Activated naive CD8-positive, alpha-beta T cell treated with anti-CD3 and anti-CD28 coated beads, Interleukin-2, amount 10 ng/mL, durations not matched to agents 7 days and 5 days (primary cell): ENCODE data around the gene TTF2. TPM values are rescaled to one million over a fixed set of nuclear protein-coding genes. Genes with fewer than 3 reads are reported as not detected.
A peak's percentile ranks its signal among the peaks of the same experiment; 100 is the strongest.
"Not testable (repeated sequence)": the region's sequence is repeated elsewhere in the genome, so short reads cannot be mapped to it uniquely, and the experiment has no call there.

Experiments used
- ATAC-seq: fragments of 150-1000 bp; cut with Tn5 transposase; one replicate; pipeline ENCODE4 v1.10.0; 2021; ENCODE audit warnings: low read depth, moderate library complexity
- POLR2A ChIA-PET: fragments of 350-600 bp; sonication (Branson Sonifier 250); formaldehyde crosslinking; loops from one replicate; lab custom pipeline; 2021; ENCODE audit warnings: antibody characterized with exemption; lab: Charles Lee
- DNase-seq: peaks from one replicate; pipeline ENCODE4 v3.0.0; 2021
- H3K27ac Mint-ChIP-seq: one replicate; pipeline ENCODE4 v1.8.0; 2022; ENCODE audit warnings: mild to moderate bottlenecking, mixed read lengths
- H3K27me3 Mint-ChIP-seq: one replicate; pipeline ENCODE4 v1.8.0; 2022; ENCODE audit warnings: mild to moderate bottlenecking, moderate library complexity, mixed read lengths
- H3K36me3 Mint-ChIP-seq: one replicate; pipeline ENCODE4 v1.8.0; 2021; ENCODE audit warnings: mild to moderate bottlenecking, mixed read lengths
- H3K4me1 Mint-ChIP-seq: one replicate; pipeline ENCODE4 v1.8.0; 2021; ENCODE audit warnings: mixed read lengths
- H3K4me3 Mint-ChIP-seq: one replicate; pipeline ENCODE4 v1.8.0; 2022; ENCODE audit warnings: mild to moderate bottlenecking, moderate library complexity, mixed read lengths
- H3K9me3 Mint-ChIP-seq: one replicate; pipeline ENCODE4 v1.8.0; 2021; ENCODE audit warnings: mixed read lengths
- microRNA-seq: library from miRNA; unstranded; fragments of <30 nt; microRNA quantifications from one replicate; pipeline ENCODE4 v1.2.0, GENCODE V29; 2022
- total RNA-seq, 2 experiments: library from RNA; stranded (reverse); gene quantifications; one replicate each; pipeline ENCODE4 v1.2.3, GENCODE V29; 2021

TTF2 gene
- total RNA-seq, 2 experiments from 2014 or later: 79.4 to 82.9 TPM

GRCh38 chr1:117138561-117138960 is 78.4 kb downstream of the TTF2 start:
- no peak overlapping the region for H3K27ac Mint-ChIP-seq
- H3K27me3 Mint-ChIP-seq: peaks cover 11% of the 10 kb centered on the region
- POLR2A ChIA-PET: no interaction called here
- no peaks in the 10 kb centered on the region for H3K36me3 Mint-ChIP-seq
- H3K4me1 Mint-ChIP-seq: no peaks in the 10 kb centered on the region
- H3K4me3 Mint-ChIP-seq: no peak overlapping the region
- DNase-seq (no peak), ATAC-seq (no peak)
- no peaks in the 10 kb centered on the region for H3K9me3 Mint-ChIP-seq

- peaks cover 8% of the 10 kb centered on the region for H3K27me3 Mint-ChIP-seq
- POLR2A ChIA-PET: no interaction called here
- ATAC-seq (no peak), DNase-seq (no peak)
- H3K36me3 Mint-ChIP-seq: no peaks in the 10 kb centered on the region
- H3K4me3 Mint-ChIP-seq: no peak overlapping the region
- no peaks in the 10 kb centered on the region for H3K9me3 Mint-ChIP-seq
- peaks cover 5% of the 10 kb centered on the region for H3K4me1 Mint-ChIP-seq
- no peak overlapping the region for H3K27ac Mint-ChIP-seq
These were observed 82.1 kb downstream of the TTF2 start for GRCh38 chr1:117142200-117142599.

GRCh38 chr1:117143172-117143571 is 83.0 kb downstream of the TTF2 start:
- H3K27ac Mint-ChIP-seq: no peak overlapping the region
- DNase-seq: no peak
- no peaks in the 10 kb centered on the region for H3K36me3 Mint-ChIP-seq
- H3K9me3 Mint-ChIP-seq: no peaks in the 10 kb centered on the region
- peaks cover 5% of the 10 kb centered on the region for H3K4me1 Mint-ChIP-seq
- POLR2A ChIA-PET: no interaction called here
- no peak overlapping the region for H3K4me3 Mint-ChIP-seq
- peaks cover 8% of the 10 kb centered on the region for H3K27me3 Mint-ChIP-seq
- no peak for ATAC-seq

- Mint-ChIP-seq H3K4me1 (peaks cover 5% of the 10 kb centered on the region), H3K27me3 (peaks cover 8% of the 10 kb centered on the region), H3K4me3 (no peak overlapping the region), H3K27ac (no peak overlapping the region), H3K9me3 (no peaks in the 10 kb centered on the region), H3K36me3 (no peaks in the 10 kb centered on the region)
- DNase-seq (no peak), ATAC-seq (no peak)
- POLR2A ChIA-PET: no interaction called here
These were observed 83.7 kb downstream of the TTF2 start for GRCh38 chr1:117143871-117144270.

DNA sequence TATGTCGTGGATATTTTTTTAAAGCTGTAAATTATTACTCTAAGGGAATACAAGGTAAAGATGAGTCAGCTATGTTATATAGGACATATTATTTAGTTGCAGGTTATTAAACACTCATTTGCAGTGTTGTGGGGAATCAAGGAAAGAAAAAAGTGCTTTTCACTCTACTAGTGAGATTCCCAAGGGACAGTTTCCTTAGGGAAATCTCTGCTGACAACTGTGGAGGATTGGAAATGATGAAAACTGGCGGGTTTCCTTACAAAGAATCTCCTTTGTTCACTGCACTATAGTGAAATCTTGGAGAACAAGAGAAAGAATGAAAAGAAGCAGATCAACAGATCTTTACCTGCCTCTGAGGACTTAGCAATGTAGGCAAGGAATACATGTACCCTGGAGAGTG is 85.9 kb downstream of the TTF2 start:
- Mint-ChIP-seq H3K4me3 (no peak overlapping the region), H3K4me1 (peaks cover 5% of the 10 kb centered on the region), H3K9me3 (no peaks in the 10 kb centered on the region), H3K36me3 (no peaks in the 10 kb centered on the region), H3K27me3 (peaks cover 9% of the 10 kb centered on the region), H3K27ac (no peak overlapping the region)
- DNase-seq (no peak), ATAC-seq (no peak)
- POLR2A ChIA-PET: no interaction called here

DNA sequence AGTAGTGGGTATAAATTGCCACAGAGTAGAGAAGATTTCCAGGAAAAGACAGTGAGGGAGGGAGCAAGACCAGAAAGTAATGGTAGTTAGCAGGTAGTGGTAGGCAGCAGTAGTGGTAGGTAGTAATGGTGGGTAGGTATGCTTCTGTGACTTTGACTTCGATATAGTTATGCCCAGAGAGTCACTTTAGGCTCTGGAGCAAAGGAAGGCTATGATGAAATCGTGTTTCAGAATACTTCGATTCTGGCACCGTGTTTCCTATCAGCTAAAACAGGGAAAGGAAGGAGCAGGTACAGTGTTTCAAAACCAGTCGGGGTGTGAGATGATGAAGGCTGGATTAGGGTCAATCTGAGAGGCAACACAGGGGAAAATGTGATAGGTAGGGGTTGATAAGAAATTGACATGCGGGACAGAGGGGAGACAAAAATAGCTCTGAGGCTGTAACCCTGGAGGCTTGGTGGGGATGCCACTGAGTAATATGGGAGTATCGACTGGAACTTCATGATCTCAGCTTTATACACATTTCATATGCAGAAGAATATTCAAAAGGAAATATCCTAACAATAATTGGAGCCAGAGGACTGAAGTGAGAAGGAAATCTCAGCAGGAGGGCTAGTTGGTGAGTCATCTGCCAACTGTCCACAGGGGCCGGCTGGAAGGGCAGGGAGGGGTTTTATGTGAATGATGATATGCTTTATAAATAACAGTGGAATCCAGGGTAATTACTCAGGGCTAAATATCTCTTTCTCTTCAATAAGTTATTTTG is 86.6 kb downstream of the TTF2 start:
- no peak for DNase-seq
- Mint-ChIP-seq H3K9me3 (no peaks in the 10 kb centered on the region), H3K4me1 (peaks cover 5% of the 10 kb centered on the region), H3K4me3 (no peak overlapping the region), H3K27me3 (peaks cover 10% of the 10 kb centered on the region), H3K36me3 (no peaks in the 10 kb centered on the region), H3K27ac (no peak overlapping the region)
- POLR2A ChIA-PET: no interaction called here
- ATAC-seq: no peak

- POLR2A ChIA-PET: no interaction called here
- peaks cover 11% of the 10 kb centered on the region for H3K27me3 Mint-ChIP-seq
- H3K9me3 Mint-ChIP-seq: no peaks in the 10 kb centered on the region
- no peak for DNase-seq
- peaks cover 5% of the 10 kb centered on the region for H3K4me1 Mint-ChIP-seq
- no peak for ATAC-seq
- no peak overlapping the region for H3K4me3 Mint-ChIP-seq
- H3K27ac Mint-ChIP-seq: no peak overlapping the region
- no peaks in the 10 kb centered on the region for H3K36me3 Mint-ChIP-seq
These were observed 87.3 kb downstream of the TTF2 start for GRCh38 chr1:117147341-117147831.

- Mint-ChIP-seq H3K4me3 (no peak overlapping the region), H3K36me3 (no peaks in the 10 kb centered on the region), H3K9me3 (no peaks in the 10 kb centered on the region), H3K27ac (no peak overlapping the region), H3K4me1 (peaks cover 5% of the 10 kb centered on the region), H3K27me3 (peaks cover 11% of the 10 kb centered on the region)
- ATAC-seq (no peak), DNase-seq (no peak)
- POLR2A ChIA-PET: no interaction called here
These were observed 87.9 kb downstream of the TTF2 start for GRCh38 chr1:117147856-117148588.

DNA sequence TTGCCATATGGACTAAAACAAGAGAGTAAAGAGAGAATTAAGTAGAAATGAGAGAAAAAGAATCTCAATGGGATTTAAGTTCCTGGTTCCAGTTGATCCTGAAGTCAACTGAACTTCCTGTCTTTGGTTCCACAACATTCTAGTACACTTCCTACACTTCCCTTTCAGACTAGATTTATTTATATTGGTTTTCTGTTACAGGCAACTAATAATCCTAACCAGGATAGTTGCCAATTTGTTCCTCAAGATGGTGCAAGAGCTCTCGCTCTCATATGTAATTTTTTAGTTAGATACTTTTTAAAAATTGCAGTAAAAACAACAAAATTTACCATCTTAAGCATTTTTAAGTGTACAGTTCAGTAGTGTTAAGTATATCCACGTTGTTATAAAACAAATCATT is 90.2 kb downstream of the TTF2 start:
- Mint-ChIP-seq H3K9me3 (no peaks in the 10 kb centered on the region), H3K27ac (no peak overlapping the region), H3K27me3 (peaks cover 14% of the 10 kb centered on the region), H3K4me3 (no peak overlapping the region), H3K36me3 (no peaks in the 10 kb centered on the region), H3K4me1 (peaks cover 5% of the 10 kb centered on the region)
- ATAC-seq: no peak
- DNase-seq: no peak
- POLR2A ChIA-PET: no interaction called here

DNA sequence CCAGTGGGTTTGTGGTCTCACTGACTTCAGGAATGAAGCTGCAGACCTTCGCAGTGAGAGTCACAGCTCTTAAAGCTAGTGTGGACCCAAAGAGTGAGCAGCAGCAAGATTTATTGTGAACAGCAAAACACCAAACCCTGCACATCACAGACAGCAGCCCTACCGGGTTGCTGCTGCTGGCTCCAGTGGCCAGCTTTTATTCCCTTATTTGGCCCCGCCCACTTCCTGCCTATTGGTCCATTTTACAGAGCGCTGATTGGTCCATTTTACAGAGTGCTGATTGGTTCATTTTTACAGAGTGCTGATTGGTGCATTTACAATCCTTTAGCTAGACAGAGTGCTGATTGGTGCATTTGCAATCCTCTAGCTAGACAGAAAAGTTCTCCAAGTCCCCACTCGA is 91.2 kb downstream of the TTF2 start:
- ATAC-seq, POLR2A ChIA-PET, H3K9me3 Mint-ChIP-seq, H3K27ac Mint-ChIP-seq, DNase-seq, H3K4me1 Mint-ChIP-seq, H3K36me3 Mint-ChIP-seq, H3K4me3 Mint-ChIP-seq: not testable (repeated sequence)
- peaks cover 14% of the 10 kb centered on the region for H3K27me3 Mint-ChIP-seq

Small RNA genes lying within 50 kb of the gene (microRNA-seq; reads per million reads assigned to microRNA genes)
- 160 reads per million, percentile 62 among the genes with 10 or more reads in this experiment for gene MIR942

Other genes with a start within 250 kb of the TTF2 start
- gene PTGFRN, start 150.4 kb upstream of the TTF2 start, total RNA-seq: under 1 TPM; 0.19 to 0.28 TPM
- gene CD101, start 58.6 kb upstream of the TTF2 start, total RNA-seq: under 1 TPM in 1 of 2 experiments, not detected in 1; 0.08 TPM
- under 1 TPM; 0.31 to 0.50 TPM for gene TRIM45, start 61.4 kb downstream of the TTF2 start, total RNA-seq
- gene VTCN1, start 150.6 kb downstream of the TTF2 start, total RNA-seq: not detected